Measurements from ENCODE around the gene NUDT15.

The NUDT15 gene

DNA sequence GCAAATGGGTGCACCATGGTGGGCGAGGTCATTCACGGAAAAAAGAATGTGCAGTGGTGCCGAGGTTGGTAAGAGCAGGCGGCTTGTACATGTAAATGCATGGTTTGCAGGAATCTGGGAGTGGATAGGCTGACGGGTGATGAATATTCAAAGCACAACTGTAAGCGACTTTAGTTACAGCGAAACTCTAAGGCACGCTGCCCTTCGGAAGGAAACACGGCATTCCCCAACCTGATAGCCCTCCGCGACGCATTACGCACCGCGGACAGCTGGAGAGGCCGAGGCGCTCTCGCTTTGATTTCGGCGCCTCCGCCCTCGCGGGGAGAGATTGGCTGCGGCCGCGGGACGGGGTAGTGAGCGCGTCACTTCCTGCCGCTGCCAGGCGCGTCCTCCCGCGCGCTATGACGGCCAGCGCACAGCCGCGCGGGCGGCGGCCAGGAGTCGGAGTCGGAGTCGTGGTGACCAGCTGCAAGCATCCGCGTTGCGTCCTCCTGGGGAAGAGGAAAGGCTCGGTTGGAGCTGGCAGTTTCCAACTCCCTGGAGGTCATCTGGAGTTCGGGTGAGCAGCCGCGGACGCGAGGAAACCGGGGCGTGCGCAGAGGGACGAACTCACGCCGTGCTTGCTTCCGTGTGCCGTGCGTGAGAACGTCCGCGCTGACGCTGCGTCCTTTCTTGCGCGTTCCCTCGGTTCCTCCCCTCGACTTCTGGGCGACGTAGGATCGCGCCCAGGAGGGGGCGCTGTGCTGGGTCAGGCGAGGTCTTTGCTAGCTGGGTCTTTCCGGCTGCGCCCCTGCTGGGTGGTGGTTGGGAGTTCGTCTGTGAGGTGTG, at the start of gene NUDT15:
NUDT15 (plus strand) TSS at position 381 of the 828 bp plus-strand sequence; CDS start at position 402, 21 bp downstream.
- DNase-seq (ENCODE audit: low read depth) = peak; percentile 98
- H3K4me3 ChIP-seq (replicated peaks; ENCODE audit: low read depth, low read length) = peak within 1 kb of the TSS; percentile 72
- no peak for TF ChIP-seq CTCF (IDR thresholded peaks at IDR 0.05; ENCODE audit: low read length, missing control alignments)

DNA sequence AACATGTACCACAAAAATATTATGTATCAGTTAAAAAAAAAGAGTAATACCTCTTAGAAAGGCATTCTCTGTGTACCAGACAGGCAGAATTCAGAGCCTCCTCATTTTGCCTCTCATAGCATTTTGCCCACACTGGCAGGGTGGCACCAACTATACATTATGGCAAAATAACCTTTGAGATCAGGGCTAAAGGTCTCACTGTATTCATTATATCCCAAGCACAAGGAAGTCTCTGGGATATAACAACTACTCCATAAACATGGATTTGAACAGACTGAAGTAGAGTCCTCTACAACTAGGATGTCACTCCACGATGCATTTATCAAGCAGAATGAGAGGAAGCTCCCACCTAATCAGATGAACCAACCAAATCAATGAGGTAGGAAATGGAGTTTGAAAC, 47.1 kb upstream of the NUDT15 start:
- no peak overlapping the region for H3K4me3 ChIP-seq (replicated peaks; ENCODE audit: low read depth, low read length)
- no peak for DNase-seq (ENCODE audit: low read depth)
- no peak for TF ChIP-seq CTCF (IDR thresholded peaks at IDR 0.05; ENCODE audit: low read length, missing control alignments)

GRCh38 chr13:47990920-47991466, 46.5 kb upstream of the NUDT15 start:
- no peak for TF ChIP-seq CTCF (IDR thresholded peaks at IDR 0.05; ENCODE audit: low read length, missing control alignments)
- no peak overlapping the region for H3K4me3 ChIP-seq (replicated peaks; ENCODE audit: low read depth, low read length)
- no peak for DNase-seq (ENCODE audit: low read depth)

- no peak overlapping the region for H3K4me3 ChIP-seq (replicated peaks; ENCODE audit: low read depth, low read length)
- no peak for TF ChIP-seq CTCF (IDR thresholded peaks at IDR 0.05; ENCODE audit: low read length, missing control alignments)
- no peak for DNase-seq (ENCODE audit: low read depth)
Observed at GRCh38 chr13:47991859-47992258, 45.7 kb upstream of the NUDT15 start.

DNA sequence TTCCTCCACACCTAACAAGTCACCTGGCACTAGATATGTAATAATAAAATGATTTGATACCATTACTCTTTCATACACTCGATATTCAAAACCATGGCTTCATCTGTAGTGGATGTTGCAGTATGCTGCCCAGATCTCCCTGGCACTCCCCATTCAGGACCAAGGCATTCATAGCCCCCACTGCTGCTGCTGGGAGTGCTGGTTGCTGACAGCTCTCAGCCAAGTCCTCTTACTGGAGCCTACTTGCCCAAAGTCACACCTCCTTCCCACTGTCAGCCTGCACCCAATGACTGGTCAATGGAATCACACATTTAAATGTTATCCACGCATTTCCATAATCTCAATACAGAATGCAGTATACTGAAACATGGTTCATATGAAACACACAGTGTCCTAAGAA, 40.1 kb upstream of the NUDT15 start:
- DNase-seq (ENCODE audit: low read depth) = no peak
- H3K4me3 ChIP-seq (replicated peaks; ENCODE audit: low read depth, low read length) = no peak overlapping the region
- no peak for TF ChIP-seq CTCF (IDR thresholded peaks at IDR 0.05; ENCODE audit: low read length, missing control alignments)

DNA sequence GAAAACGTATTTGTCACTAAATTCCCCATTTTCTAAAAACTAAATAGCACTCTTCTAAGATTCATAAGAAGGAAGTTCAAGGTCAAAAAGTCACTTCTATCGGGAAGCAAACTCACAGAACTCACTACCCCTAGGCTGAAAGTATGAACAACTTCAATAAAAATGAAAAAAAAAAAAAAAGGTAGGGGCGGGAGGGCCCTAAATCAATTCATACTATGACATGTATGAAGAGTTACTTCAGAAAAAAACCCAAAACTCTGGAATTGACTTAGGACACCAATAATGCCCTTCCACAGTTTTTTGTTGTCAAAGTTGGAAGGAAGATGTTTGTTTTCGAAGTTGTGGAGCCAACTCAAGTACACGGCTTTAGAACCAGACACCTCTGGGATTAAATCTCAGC, 37.6 kb upstream of the NUDT15 start:
- DNase-seq (ENCODE audit: low read depth) = no peak
- peak overlapping the region; percentile 85 for H3K4me3 ChIP-seq (replicated peaks; ENCODE audit: low read depth, low read length)
- TF ChIP-seq CTCF (IDR thresholded peaks at IDR 0.05; ENCODE audit: low read length, missing control alignments) = no peak
